Measurements from ENCODE around the gene ARMH3. TPM values are rescaled to one million over a fixed set of nuclear protein-coding genes. Genes with fewer than 3 reads are reported as not detected.

The ARMH3 gene
- total RNA-seq, 6 experiments from 2014 or later = 18.0 to 21.7 (median 18.8) TPM

DNA sequence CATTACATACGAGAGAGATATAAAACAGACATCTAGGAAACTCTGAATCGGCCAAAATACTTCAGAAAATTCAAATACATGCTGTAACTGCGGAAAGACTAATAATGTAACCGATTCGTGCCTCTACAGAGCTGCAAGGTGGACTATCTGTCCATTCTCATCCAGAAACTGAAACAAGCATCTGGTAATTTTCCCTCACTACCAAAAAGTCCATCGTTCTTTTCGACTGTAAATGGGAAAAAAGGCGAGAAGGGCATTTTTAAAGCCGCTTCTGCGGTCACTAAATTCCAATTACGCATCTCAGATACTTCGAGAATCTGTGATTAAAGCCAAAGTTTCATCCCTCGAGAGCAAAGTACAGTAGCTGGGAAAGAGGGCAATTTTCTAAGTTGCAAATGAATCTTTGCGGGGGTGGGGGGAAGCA is 239.0 kb downstream of the ARMH3 start:
- Mint-ChIP-seq H3K9me3 (no peaks in the 10 kb centered on the region), H3K4me3 (peak overlapping the region; percentile 93), H3K27me3 (ENCODE audit: insufficient read depth) (peaks cover 4% of the 10 kb centered on the region), H3K4me1 (ENCODE audit: low read depth) (peaks cover 43% of the 10 kb centered on the region), H3K36me3 (ENCODE audit: low read depth) (peaks cover 46% of the 10 kb centered on the region), H3K27ac (peak overlapping the region; percentile 95)
- no peak for DNase-seq
- TF ChIP-seq, protein P1, sequence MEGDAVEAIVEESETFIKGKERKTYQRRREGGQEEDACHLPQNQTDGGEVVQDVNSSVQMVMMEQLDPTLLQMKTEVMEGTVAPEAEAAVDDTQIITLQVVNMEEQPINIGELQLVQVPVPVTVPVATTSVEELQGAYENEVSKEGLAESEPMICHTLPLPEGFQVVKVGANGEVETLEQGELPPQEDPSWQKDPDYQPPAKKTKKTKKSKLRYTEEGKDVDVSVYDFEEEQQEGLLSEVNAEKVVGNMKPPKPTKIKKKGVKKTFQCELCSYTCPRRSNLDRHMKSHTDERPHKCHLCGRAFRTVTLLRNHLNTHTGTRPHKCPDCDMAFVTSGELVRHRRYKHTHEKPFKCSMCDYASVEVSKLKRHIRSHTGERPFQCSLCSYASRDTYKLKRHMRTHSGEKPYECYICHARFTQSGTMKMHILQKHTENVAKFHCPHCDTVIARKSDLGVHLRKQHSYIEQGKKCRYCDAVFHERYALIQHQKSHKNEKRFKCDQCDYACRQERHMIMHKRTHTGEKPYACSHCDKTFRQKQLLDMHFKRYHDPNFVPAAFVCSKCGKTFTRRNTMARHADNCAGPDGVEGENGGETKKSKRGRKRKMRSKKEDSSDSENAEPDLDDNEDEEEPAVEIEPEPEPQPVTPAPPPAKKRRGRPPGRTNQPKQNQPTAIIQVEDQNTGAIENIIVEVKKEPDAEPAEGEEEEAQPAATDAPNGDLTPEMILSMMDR (IDR thresholded peaks at IDR 0.05) = no peak

DNA sequence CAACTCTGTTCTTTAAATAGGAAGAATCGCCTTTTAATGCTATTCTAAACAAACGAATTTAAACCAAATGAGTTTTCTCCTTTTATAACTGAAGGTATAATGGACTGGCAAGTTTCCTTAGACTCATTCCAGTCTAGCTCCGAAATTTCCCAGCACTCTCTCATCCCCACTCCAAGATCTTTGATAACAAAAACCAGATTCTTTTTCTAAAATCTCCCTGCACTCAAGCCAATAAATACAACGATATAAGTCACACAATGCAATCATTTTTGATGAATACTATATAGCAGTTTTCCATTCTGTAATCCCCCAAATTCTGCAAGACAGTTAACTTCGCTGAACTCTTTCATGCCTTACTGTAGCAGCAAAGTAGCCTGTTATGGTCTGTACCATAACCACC is 239.6 kb downstream of the ARMH3 start:
- H3K27me3 Mint-ChIP-seq (ENCODE audit: insufficient read depth) = peaks cover 4% of the 10 kb centered on the region
- H3K36me3 Mint-ChIP-seq (ENCODE audit: low read depth) = peaks cover 46% of the 10 kb centered on the region
- TF ChIP-seq, protein P1 (IDR thresholded peaks at IDR 0.05) = no peak
- peak overlapping the region; percentile 93 for H3K4me3 Mint-ChIP-seq
- no peaks in the 10 kb centered on the region for H3K9me3 Mint-ChIP-seq
- peak overlapping the region; percentile 95 for H3K27ac Mint-ChIP-seq
- H3K4me1 Mint-ChIP-seq (ENCODE audit: low read depth) = peaks cover 49% of the 10 kb centered on the region
- no peak for DNase-seq

DNA sequence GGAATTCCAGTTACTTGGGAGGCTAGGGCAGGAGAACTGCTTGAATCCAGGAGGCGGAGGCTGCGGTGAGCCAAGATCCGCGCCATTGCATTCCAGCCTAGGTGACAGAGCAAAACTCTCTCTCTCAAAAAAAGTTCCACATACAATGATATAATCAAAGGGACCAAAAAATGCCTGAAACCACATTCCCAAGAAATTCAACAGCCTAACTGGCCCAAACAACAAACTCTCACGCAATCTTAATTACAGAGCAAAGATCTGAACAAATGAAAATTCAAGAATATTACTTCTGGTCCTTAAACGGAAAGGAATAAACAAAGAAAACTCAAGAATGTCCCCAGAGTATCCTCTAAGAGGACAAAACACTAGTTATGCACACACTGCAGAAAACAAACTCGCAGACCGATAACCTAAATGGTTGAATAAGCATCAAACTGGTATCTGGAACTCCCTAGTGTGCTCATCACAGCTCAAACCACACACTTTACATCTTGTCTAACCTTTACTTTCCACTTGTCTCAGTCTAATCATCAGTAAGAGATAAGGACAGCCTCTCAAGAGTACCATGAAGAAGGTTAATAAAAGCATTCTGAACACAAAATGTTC is 241.4 kb downstream of the ARMH3 start:
- peaks cover 48% of the 10 kb centered on the region for H3K4me1 Mint-ChIP-seq (ENCODE audit: low read depth)
- DNase-seq = no peak
- peak overlapping the region; percentile 93 for H3K4me3 Mint-ChIP-seq
- H3K27ac Mint-ChIP-seq = peak overlapping the region; percentile 39
- no peaks in the 10 kb centered on the region for H3K9me3 Mint-ChIP-seq
- H3K36me3 Mint-ChIP-seq (ENCODE audit: low read depth) = peaks cover 46% of the 10 kb centered on the region
- H3K27me3 Mint-ChIP-seq (ENCODE audit: insufficient read depth) = peaks cover 4% of the 10 kb centered on the region
- TF ChIP-seq, protein P1 (IDR thresholded peaks at IDR 0.05) = no peak

DNA sequence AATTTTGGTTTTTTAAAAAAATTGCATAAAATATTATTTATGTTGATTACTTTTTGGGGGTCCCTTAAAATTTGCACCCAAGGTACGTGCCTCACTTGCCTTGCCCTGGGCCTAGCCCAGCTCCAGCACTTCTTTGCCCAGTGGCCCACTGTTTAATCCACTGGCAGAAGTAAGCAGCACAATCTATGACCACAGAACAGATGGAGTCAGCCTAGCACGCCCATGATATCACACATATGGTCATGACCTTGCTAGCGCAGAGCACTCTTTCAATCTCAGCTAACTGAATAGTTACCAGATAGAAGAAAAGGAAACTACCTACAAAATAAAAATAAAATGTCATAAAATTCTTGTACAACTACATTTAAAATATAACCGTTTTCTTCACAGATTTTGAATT is 243.4 kb downstream of the ARMH3 start:
- Mint-ChIP-seq H3K27ac (no peak overlapping the region), H3K9me3 (no peaks in the 10 kb centered on the region), H3K27me3 (ENCODE audit: insufficient read depth) (peaks cover 1% of the 10 kb centered on the region; the same call in 1 of the 2 replicates), H3K4me3 (no peak overlapping the region), H3K36me3 (ENCODE audit: low read depth) (peaks cover 54% of the 10 kb centered on the region), H3K4me1 (ENCODE audit: low read depth) (peaks cover 44% of the 10 kb centered on the region)
- TF ChIP-seq, protein P1 (IDR thresholded peaks at IDR 0.05) = no peak
- no peak for DNase-seq

DNA sequence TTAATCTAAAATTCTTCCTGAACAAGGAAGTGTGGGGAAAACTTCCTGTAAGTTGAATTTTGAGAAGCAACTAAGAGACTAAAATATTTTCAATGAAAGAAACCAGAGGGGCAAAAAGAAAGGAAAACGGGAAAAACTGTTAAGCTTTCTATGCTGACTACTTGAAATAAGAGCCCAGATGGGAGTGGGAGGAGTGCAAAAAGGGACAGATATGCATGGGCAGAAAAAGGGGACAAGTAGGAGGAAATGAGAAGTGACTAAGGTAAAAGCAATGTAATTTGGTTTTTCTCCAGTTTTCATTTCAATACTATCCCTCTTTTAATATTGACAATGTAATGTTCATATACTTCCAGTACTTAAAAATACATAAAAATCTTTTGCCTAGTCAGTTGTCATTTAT is 248.8 kb downstream of the ARMH3 start:
- H3K27ac Mint-ChIP-seq = no peak overlapping the region
- H3K27me3 Mint-ChIP-seq (ENCODE audit: insufficient read depth) = peaks cover 2% of the 10 kb centered on the region; the same call in 1 of the 2 replicates
- H3K4me1 Mint-ChIP-seq (ENCODE audit: low read depth) = peaks cover 25% of the 10 kb centered on the region
- no peak overlapping the region; the same call in 1 of the 2 replicates for H3K4me3 Mint-ChIP-seq
- TF ChIP-seq, protein P1 (IDR thresholded peaks at IDR 0.05) = no peak
- no peak for DNase-seq
- peaks cover 23% of the 10 kb centered on the region for H3K36me3 Mint-ChIP-seq (ENCODE audit: low read depth)
- no peaks in the 10 kb centered on the region for H3K9me3 Mint-ChIP-seq
